HepG2 (cell line): ENCODE data around the gene GCDH. TPM values are rescaled to one million over a fixed set of nuclear protein-coding genes. Genes with fewer than 3 reads are reported as not detected.

Experiments
- ATAC-seq: fragments of 200-7000 bp; cut with Tn5 transposase; 3 replicates; pipeline ENCODE4 v1.9.1; 2020; ENCODE audit warnings: mild to moderate bottlenecking, moderate library complexity
- BruUV-seq: library from RNA; stranded (reverse); fragments of 400-500 nt; replicated peaks from 2 replicates; lab custom pipeline; 2021; lab: Mats Ljungman, UMichigan
- CTCF ChIA-PET: fragments of 300-600 bp; formaldehyde crosslinking; extraction: SDS; loops from one replicate; lab custom pipeline; 2021; ENCODE audit warnings: low total read pairs, inconsistent platforms, low intra/inter-chr PET ratio; lab: Yijun Ruan, JAX
- POLR2A ChIA-PET: fragments of 350-600 bp; sonication (Branson Sonifier 250); formaldehyde crosslinking; loops from one replicate; lab custom pipeline; 2020; ENCODE audit warnings: antibody characterized with exemption, inconsistent platforms; lab: Yijun Ruan, JAX
- DNase-seq: peaks from one replicate; pipeline ENCODE4 v3.0.0-alpha.2; 2015; ENCODE audit warnings: low spot score
- FAIRE-seq: peaks from 3 replicates; lab custom pipeline; 2011; peaks lifted over from hg19 to GRCh38; lab: Jason Lieb, UNC
- H2AFZ ChIP-seq: one replicate; pipeline ENCODE4 v1.6.1; 2011; ENCODE audit warnings: low read length, inconsistent platforms
- H3K27ac ChIP-seq: fragments of 300-600 bp; 3 replicates; pipeline ENCODE4 v1.8.0; 2011; ENCODE audit warnings: mixed run types, mild to moderate bottlenecking, mixed read lengths, low read length, inconsistent platforms; ENCODE audit not compliant: insufficient read depth; ENCODE audit errors: extremely low read length
- H3K27me3 ChIP-seq, 2 experiments: fragments of 200-600 bp in 1 of 2; 2 replicates in 1 of 2; 3 replicates in 1 of 2; pipeline versions ENCODE4 v1.6.0 to v1.8.0; 2011; ENCODE audit warnings: low read length in 2 of 2, mild to moderate bottlenecking in 2 of 2, moderate library complexity in 2 of 2, inconsistent platforms in 1 of 2; ENCODE audit not compliant: insufficient read depth in 2 of 2, control insufficient read depth in 1 of 2
- H3K36me3 ChIP-seq, 2 experiments: fragments of 200-600 bp in 1 of 2; replicated peaks in 1 of 2; 2 replicates in 1 of 2; 3 replicates in 1 of 2; pipeline versions ENCODE4 v1.5.1 to v1.8.0; 2011; ENCODE audit warnings: low read length in 2 of 2, inconsistent platforms in 1 of 2; ENCODE audit not compliant: insufficient read depth in 2 of 2, control insufficient read depth in 1 of 2
- H3K4me1 ChIP-seq: 2 replicates; pipeline ENCODE4 v1.5.1; 2012; ENCODE audit warnings: low read length, inconsistent platforms; ENCODE audit not compliant: insufficient read depth
- H3K4me2 ChIP-seq: 2 replicates; pipeline ENCODE4 v1.6.0; 2011; ENCODE audit warnings: low read depth, low read length, inconsistent platforms
- H3K4me3 ChIP-seq, 3 experiments: fragments of 200-600 bp in 1 of 3; sonication (generic), shearing (Covaris generic) in 1 of 3; replicated peaks in 1 of 3; 2 replicates each; pipeline ENCODE4 v1.5.1; 2011 to 2016; ENCODE audit warnings: low read length in 3 of 3, inconsistent platforms in 2 of 3, low read depth in 2 of 3, mild to moderate bottlenecking in 2 of 3, control low read depth in 1 of 3, mixed read lengths in 1 of 3; ENCODE audit not compliant: insufficient read depth in 1 of 3
- H3K79me2 ChIP-seq: one replicate; pipeline ENCODE4 v1.6.1; 2011; ENCODE audit warnings: low read length, inconsistent platforms; ENCODE audit not compliant: insufficient read depth
- H3K9ac ChIP-seq: 2 replicates; pipeline ENCODE4 v1.6.0; 2011; ENCODE audit warnings: mild to moderate bottlenecking, low read depth, low read length, inconsistent platforms; ENCODE audit not compliant: insufficient read depth
- H3K9me3 ChIP-seq: 2 replicates; pipeline ENCODE4 v1.5.1; 2012; ENCODE audit warnings: mild to moderate bottlenecking, low read length
- H4K20me1 ChIP-seq: 2 replicates; pipeline ENCODE4 v1.6.0; 2011; ENCODE audit warnings: inconsistent platforms, mild to moderate bottlenecking, low read length, moderate library complexity; ENCODE audit not compliant: insufficient read depth
- BCLAF1 ChIP-seq: fragments of 450-650 bp; IDR thresholded peaks from 2 replicates; pipeline ENCODE4 v1.6.1; 2017; ENCODE audit warnings: mild to moderate bottlenecking
- PCBP1 ChIP-seq: fragments of 200-400 bp; formaldehyde crosslinking; IDR thresholded peaks from 2 replicates; pipeline ENCODE4 v1.6.1; 2017; ENCODE audit warnings: mild to moderate bottlenecking, low read depth, low read length, borderline replicate concordance
- POLR2AphosphoS2 ChIP-seq: IDR thresholded peaks from 2 replicates; pipeline ENCODE4 v1.6.1; 2011; ENCODE audit warnings: low read depth, low read length, improper control_type of control experiment
- SNRNP70 ChIP-seq: fragments of 200-400 bp; formaldehyde crosslinking; IDR thresholded peaks from 2 replicates; pipeline ENCODE4 v1.6.1; 2017; ENCODE audit warnings: mild to moderate bottlenecking, low read depth, low read length, moderate library complexity
- ZFP91 ChIP-seq: sonication (generic); formaldehyde crosslinking; IDR thresholded peaks from 2 replicates; pipeline ENCODE4 v1.9.0; 2022; ENCODE audit warnings: missing genetic modification reagents, mild to moderate bottlenecking, borderline replicate concordance
- WGBS: methylation state at CpG from one replicate; pipeline ENCODE4 v1.1.6; 2017; ENCODE audit warnings: low lambda C conversion rate; 5-methylcytosine and 5-hydroxymethylcytosine counted together
- in situ Hi-C: cut with HindIII; loops from 2 replicates; pipeline ENCODE4 v1.10.0; 2017; ENCODE audit warnings: low pct_unique_long_range_greater_than_20kb; ENCODE audit not compliant: extremely low pct_ligation_motif_present
- intact Hi-C: fragments of 100-400 bp; cut with micrococcal nuclease; formaldehyde crosslinking; loops from one replicate; pipeline ENCODE4 v1.10.0; 2022; ENCODE audit not compliant: unreplicated experiment
- polyA plus RNA-seq, 8 experiments: library from polyadenylated mRNA; depleted of rRNA in 3 of 8; stranded (reverse) in 7 of 8; unstranded in 1 of 8; fragments of >200 nt; fragmentation: Illumina TruSeq in 4 of 8; extraction: Trizol in 4 of 8; gene quantifications; 2 replicates each; pipeline versions ENCODE4 v1.2.1 to v1.2.3, GENCODE V29; 2011 to 2016; ENCODE audit warnings: low read depth in 4 of 8, missing spikeins in 1 of 8, mixed read lengths in 1 of 8; ENCODE audit not compliant: insufficient read depth in 1 of 8
- total RNA-seq, 5 experiments: library from RNA; depleted of rRNA; stranded (reverse); fragments of >200 nt; fragmentation: Illumina TruSeq; extraction: Trizol; gene quantifications; 2 replicates each; pipeline ENCODE4 v1.2.3, GENCODE V29; 2016; ENCODE audit warnings: low read depth in 1 of 5
- TF ChIP-seq, protein P1 (sequence below): sonication (generic); formaldehyde crosslinking; IDR thresholded peaks from 2 replicates; pipeline ENCODE4 v1.5.1; 2020; ENCODE audit warnings: missing genetic modification reagents, mild to moderate bottlenecking, borderline replicate concordance

Gene GCDH
- total and polyA plus RNA-seq, 2 of the 13 experiments (the other 11 are each of a cell fraction or from before 2014, with no cell fraction given), result 15.1 to 38.0 TPM

- TF ChIP-seq ZFP91 (CRISPR knock-in tag), result no peak
- TF ChIP-seq SNRNP70, result no peak
- TF ChIP-seq BCLAF1, result no peak
- TF ChIP-seq POLR2AphosphoS2, result no peak
Observed at GRCh38 chr19:12859546-12859945, 31.4 kb upstream of the GCDH start (continued).

- peak overlapping the region; percentile 56 for H3K4me2 ChIP-seq
- in situ Hi-C loops, result no loop called here
- no peaks in the 10 kb centered on the region for H4K20me1 ChIP-seq
- no peak for ATAC-seq
- H3K27me3 ChIP-seq, result no peaks in the 10 kb centered on the region
- TF ChIP-seq PCBP1, result no peak
- TF ChIP-seq, protein P1, sequence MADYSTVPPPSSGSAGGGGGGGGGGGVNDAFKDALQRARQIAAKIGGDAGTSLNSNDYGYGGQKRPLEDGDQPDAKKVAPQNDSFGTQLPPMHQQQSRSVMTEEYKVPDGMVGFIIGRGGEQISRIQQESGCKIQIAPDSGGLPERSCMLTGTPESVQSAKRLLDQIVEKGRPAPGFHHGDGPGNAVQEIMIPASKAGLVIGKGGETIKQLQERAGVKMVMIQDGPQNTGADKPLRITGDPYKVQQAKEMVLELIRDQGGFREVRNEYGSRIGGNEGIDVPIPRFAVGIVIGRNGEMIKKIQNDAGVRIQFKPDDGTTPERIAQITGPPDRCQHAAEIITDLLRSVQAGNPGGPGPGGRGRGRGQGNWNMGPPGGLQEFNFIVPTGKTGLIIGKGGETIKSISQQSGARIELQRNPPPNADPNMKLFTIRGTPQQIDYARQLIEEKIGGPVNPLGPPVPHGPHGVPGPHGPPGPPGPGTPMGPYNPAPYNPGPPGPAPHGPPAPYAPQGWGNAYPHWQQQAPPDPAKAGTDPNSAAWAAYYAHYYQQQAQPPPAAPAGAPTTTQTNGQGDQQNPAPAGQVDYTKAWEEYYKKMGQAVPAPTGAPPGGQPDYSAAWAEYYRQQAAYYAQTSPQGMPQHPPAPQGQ (CRISPR knock-in tag), result no peak
- TF ChIP-seq, all 625 proteins: peak for 0
- no TSS peak for BruUV-seq
- no peaks in the 10 kb centered on the region for H3K36me3 ChIP-seq
- FAIRE-seq (no peak), DNase-seq (no peak)
- 82% methylated on average over 4 of the region's 4 CpGs for WGBS
- H3K79me2 ChIP-seq, result no peaks in the 10 kb centered on the region
- peaks cover 19% of the 10 kb centered on the region for H3K4me1 ChIP-seq
- CTCF ChIA-PET, result interaction anchor here (2.0 kb wide), 1 partner anchor 101 kb away, joined by 7 read pairs; no protein-coding TSS in a partner anchor
- no peak overlapping the region for H3K9ac ChIP-seq
- no peak overlapping the region for H2AFZ ChIP-seq
- H3K9me3 ChIP-seq, result no peaks in the 10 kb centered on the region
- peak overlapping the region in 1 of 3 experiments; percentile 13; a peak in 1 of 6 replicates for H3K4me3 ChIP-seq
- no peak overlapping the region for H3K27ac ChIP-seq
- POLR2A ChIA-PET, result interaction anchor here (1.0 to 1.4 kb wide), 8 partner anchors 9 to 74 kb away, joined by 3 to 15 read pairs (median 4); partner anchors contain the start of genes CALR, FARSA and GCDH
- intact Hi-C loops, result no loop called here
Observed at GRCh38 chr19:12864143-12864542, 26.8 kb upstream of the GCDH start.
